ENCODE measurements around the gene WBP2NL. TPM values are rescaled to one million over a fixed set of nuclear protein-coding genes. Genes with fewer than 3 reads are reported as not detected.

Gene WBP2NL
- total RNA-seq, 1 experiment from 2014 or later, result 1.0 TPM

- Histone ChIP-seq H3K27me3 (replicated peaks; ENCODE audit: control insufficient read depth, insufficient read depth, low read length) (no peaks in the 10 kb centered on the region), H3K4me3 (ENCODE audit: low read depth, low read length) (no peak overlapping the region), H3K9me3 (no peaks in the 10 kb centered on the region), H3K4me1 (peaks cover 24% of the 10 kb centered on the region), H3K36me3 (ENCODE audit: control insufficient read depth, insufficient read depth, low read length) (peaks cover 1% of the 10 kb centered on the region; the same call in 1 of the 2 replicates)
- DNase-seq, result no peak
- Mint-ChIP-seq H3K27ac (ENCODE audit: unreplicated experiment) (no peak overlapping the region), H3K36me3 (ENCODE audit: insufficient read depth, unreplicated experiment) (peaks cover 35% of the 10 kb centered on the region), H3K27me3 (ENCODE audit: insufficient read depth, unreplicated experiment) (no peaks in the 10 kb centered on the region), H3K4me1 (ENCODE audit: low read depth, unreplicated experiment) (peaks cover 10% of the 10 kb centered on the region), H3K9me3 (ENCODE audit: unreplicated experiment) (no peaks in the 10 kb centered on the region), H3K4me3 (ENCODE audit: unreplicated experiment) (no peak overlapping the region)
- CTCF ChIA-PET, result interaction anchor here (0.6 kb wide), 1 partner anchor 78 kb away, joined by 6 read pairs; the partner anchor contains the start of gene WBP2NL
- no TSS peak for BruUV-seq (replicated peaks)
- TF ChIP-seq, protein P1, sequence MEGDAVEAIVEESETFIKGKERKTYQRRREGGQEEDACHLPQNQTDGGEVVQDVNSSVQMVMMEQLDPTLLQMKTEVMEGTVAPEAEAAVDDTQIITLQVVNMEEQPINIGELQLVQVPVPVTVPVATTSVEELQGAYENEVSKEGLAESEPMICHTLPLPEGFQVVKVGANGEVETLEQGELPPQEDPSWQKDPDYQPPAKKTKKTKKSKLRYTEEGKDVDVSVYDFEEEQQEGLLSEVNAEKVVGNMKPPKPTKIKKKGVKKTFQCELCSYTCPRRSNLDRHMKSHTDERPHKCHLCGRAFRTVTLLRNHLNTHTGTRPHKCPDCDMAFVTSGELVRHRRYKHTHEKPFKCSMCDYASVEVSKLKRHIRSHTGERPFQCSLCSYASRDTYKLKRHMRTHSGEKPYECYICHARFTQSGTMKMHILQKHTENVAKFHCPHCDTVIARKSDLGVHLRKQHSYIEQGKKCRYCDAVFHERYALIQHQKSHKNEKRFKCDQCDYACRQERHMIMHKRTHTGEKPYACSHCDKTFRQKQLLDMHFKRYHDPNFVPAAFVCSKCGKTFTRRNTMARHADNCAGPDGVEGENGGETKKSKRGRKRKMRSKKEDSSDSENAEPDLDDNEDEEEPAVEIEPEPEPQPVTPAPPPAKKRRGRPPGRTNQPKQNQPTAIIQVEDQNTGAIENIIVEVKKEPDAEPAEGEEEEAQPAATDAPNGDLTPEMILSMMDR (IDR thresholded peaks at IDR 0.05; ENCODE audit: insufficient read depth in 1 of 2, low read depth in 1 of 2, low read length in 1 of 2, severe bottlenecking in 1 of 2, unreplicated experiment in 1 of 2), result no peak
- intact Hi-C loops (cut with micrococcal nuclease; ENCODE audit: unreplicated experiment), result loop anchor here (10.0 kb wide), 2 partner anchors 492 to 538 kb away; partner anchors contain the start of genes PMM1 and POLDIP3
- POLR2A ChIA-PET, result no interaction called here
These were observed 78.3 kb downstream of the WBP2NL start for GRCh38 chr22:42076764-42077485.

DNA sequence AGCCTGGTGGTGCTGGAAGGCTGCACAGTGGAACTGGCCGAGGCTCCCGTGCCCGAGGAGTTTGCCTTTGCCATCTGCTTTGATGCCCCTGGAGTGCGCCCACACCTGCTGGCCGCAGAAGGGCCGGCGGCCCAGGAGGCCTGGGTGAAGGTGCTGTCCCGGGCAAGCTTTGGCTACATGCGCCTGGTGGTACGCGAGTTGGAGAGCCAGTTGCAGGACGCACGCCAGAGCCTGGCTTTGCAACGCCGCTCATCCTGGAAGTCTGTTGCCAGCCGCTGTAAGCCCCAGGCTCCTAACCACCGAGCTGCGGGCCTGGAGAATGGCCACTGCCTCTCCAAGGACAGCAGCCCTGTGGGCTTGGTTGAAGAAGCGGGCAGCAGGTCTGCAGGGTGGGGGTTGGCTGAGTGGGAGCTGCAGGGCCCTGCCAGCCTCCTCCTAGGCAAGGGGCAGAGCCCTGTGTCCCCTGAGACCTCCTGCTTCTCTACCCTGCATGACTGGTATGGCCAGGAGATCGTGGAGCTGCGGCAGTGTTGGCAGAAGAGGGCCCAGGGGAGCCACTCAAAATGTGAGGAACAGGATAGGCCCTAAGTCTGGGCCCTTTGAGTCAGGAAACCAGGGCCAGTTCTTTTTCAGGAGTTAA, 79.0 kb downstream of the WBP2NL start:
- no peaks in the 10 kb centered on the region for H3K9me3 ChIP-seq
- H3K36me3 ChIP-seq (ENCODE audit: control insufficient read depth, insufficient read depth, low read length), result peaks cover 1% of the 10 kb centered on the region; the same call in 1 of the 2 replicates
- Mint-ChIP-seq H3K4me1 (ENCODE audit: low read depth, unreplicated experiment) (peaks cover 10% of the 10 kb centered on the region), H3K36me3 (ENCODE audit: insufficient read depth, unreplicated experiment) (peaks cover 35% of the 10 kb centered on the region), H3K27ac (ENCODE audit: unreplicated experiment) (peak overlapping the region; percentile 93), H3K27me3 (ENCODE audit: insufficient read depth, unreplicated experiment) (no peaks in the 10 kb centered on the region), H3K4me3 (ENCODE audit: unreplicated experiment) (no peak overlapping the region), H3K9me3 (ENCODE audit: unreplicated experiment) (no peaks in the 10 kb centered on the region)
- no peak for DNase-seq
- H3K4me1 ChIP-seq, result peaks cover 24% of the 10 kb centered on the region
- no peaks in the 10 kb centered on the region for H3K27me3 ChIP-seq (replicated peaks; ENCODE audit: control insufficient read depth, insufficient read depth, low read length)
- intact Hi-C loops (cut with micrococcal nuclease; ENCODE audit: unreplicated experiment), result loop anchor here (10.0 kb wide), 2 partner anchors 493 to 537 kb away; partner anchors contain the start of genes PMM1 and POLDIP3
- no TSS peak for BruUV-seq (replicated peaks)
- TF ChIP-seq, protein P1 (IDR thresholded peaks at IDR 0.05; ENCODE audit: insufficient read depth in 1 of 2, low read depth in 1 of 2, low read length in 1 of 2, severe bottlenecking in 1 of 2, unreplicated experiment in 1 of 2), result no peak
- POLR2A ChIA-PET, result no interaction called here
- H3K4me3 ChIP-seq (ENCODE audit: low read depth, low read length), result no peak overlapping the region
- CTCF ChIA-PET, result interaction anchor here (0.9 kb wide), 1 partner anchor 13 kb away, joined by 3 read pairs; the partner anchor contains the start of gene NDUFA6

Other genes starting within 250 kb of the WBP2NL start
- 24.3 and 24.8 TPM in 2 replicates for gene CCDC134, start 198.1 kb upstream of the WBP2NL start, total RNA-seq (2022)
- 134 and 150 TPM in 2 replicates for gene SREBF2, start 165.7 kb upstream of the WBP2NL start, total RNA-seq (2022)
- 1.4 and 2.2 TPM in 2 replicates for gene SHISA8, start 83.7 kb upstream of the WBP2NL start, total RNA-seq (2022)
- gene TNFRSF13C, start 72.0 kb upstream of the WBP2NL start, total RNA-seq (2022), result 2.2 and 2.4 TPM in 2 replicates
- gene CENPM, start 51.6 kb upstream of the WBP2NL start, total RNA-seq (2022), result 44.1 and 46.4 TPM in 2 replicates
- gene SEPTIN3, start 29.3 kb upstream of the WBP2NL start, total RNA-seq (2022), result 2.2 TPM in 2 replicates
- 27.8 and 28.3 TPM in 2 replicates for gene NAGA, start 72.0 kb downstream of the WBP2NL start, total RNA-seq (2022)
- 19.7 and 19.8 TPM in 2 replicates for gene PHETA2, start 75.5 kb downstream of the WBP2NL start, total RNA-seq (2022)
- 65.7 and 68.6 TPM in 2 replicates for gene SMDT1, start 80.9 kb downstream of the WBP2NL start, total RNA-seq (2022)
- gene NDUFA6, start 92.0 kb downstream of the WBP2NL start, total RNA-seq (2022), result 119 and 124 TPM in 2 replicates
- 1.7 TPM in 2 replicates for gene CYP2D6, start 132.0 kb downstream of the WBP2NL start, total RNA-seq (2022)

All from Caco-2 (cell line).